HG03039 (cell line): Measurements from ENCODE around the gene CCDC60.

Source experiments
- ATAC-seq: cut with Tn5 transposase; IDR thresholded peaks from one replicate; pipeline ENCODE4 v1.9.1; 2021; ENCODE audit warnings: mild to moderate bottlenecking, moderate library complexity; ENCODE audit not compliant: unreplicated experiment

The CCDC60 gene

DNA sequence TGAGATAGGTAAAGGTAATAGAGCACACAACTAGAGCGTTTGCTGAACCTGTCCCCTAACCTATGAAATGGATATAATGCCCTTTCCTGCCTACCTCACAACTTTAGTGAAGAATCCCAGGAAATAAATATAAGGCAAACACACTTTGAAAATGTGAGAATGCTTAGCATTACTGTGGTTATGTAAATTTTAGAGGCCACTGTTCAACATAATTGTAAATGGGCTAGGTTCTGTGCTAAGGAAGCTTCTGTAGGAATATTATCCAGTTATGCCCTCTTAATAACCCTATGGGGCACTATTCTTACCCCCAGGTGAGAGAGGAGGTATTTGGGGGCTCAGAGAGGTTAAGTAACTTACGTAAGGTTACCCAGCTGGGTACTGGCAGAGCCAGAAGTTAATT is 166.5 kb downstream of the CCDC60 start:
- ATAC-seq = no peak

- no peak for ATAC-seq
These were observed 170.5 kb downstream of the CCDC60 start for GRCh38 chr12:119505001-119505400.

DNA sequence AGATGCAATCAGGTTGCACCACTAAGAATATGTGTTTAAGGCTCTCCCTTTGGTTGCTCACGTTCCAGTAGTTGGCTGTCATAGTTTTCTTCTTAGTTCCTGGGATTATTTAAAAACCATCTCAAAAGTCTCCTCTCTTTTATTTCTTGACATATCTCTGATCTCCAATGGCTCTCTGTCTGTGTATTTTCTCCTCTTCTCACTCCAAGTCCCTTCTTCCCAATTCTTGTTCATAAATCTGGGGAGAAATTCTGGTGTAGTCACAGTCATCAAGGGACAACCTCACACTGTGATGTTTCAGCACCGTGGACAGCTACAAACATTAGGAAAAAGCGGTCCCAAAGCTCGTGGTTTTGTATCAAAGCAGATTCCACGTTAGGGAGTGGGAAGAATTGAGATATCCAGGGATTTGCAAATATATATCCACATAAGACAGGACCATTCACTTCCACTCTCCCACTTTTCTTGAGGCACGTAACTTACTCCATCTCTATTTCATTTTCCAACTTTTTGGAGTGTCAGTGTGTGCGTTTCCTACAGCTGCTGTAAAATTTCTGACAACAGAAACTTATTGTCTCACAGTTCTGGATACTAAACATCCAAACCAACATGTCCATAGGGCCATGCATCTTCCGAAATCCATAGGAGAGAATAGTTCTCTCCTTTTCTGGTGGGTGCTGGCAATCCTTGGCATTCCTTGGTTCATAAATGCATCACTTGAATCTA is 178.4 kb downstream of the CCDC60 start:
- no peak for ATAC-seq

DNA sequence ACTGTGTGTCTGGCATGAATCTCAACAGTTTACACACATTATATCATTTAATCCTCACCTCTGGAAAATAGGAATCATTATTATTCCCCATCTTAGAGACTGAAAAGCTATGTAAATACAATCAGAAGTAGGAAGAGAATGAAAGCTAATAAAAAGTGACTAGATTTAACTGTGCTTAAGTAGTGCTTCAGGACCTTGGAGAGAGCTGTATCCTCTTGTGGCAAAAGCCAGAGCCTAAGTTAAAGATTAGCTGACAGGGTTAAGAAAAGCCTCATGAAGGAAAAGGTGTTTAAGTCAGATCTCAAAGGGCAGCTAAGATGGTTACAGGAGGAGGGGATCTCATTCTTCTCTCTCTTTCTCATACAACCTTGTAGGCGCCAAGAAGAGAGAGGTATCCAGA is 193.7 kb downstream of the CCDC60 start:
- ATAC-seq = no peak

DNA sequence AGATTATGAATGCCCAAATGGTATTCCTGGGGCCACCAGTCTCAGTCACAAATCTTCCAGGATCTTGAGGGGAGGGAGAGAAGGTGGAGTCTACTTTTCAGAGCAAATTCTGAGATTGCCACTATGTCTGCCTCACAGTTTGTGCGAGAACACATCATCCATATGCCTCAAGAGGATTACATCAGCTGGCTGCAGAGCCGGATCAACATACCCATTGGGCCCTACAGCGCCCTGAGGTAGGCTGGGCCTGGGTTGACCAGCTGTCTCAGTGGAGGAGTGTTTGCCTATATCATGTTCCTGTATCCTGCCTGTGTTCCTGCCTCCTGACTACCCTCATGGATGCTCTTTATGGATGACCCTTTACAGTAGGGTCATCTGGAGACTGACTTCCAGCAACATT is 205.9 kb downstream of the CCDC60 start:
- ATAC-seq = no peak

- ATAC-seq = no peak
These were observed 210.5 kb downstream of the CCDC60 start for GRCh38 chr12:119544765-119545625.

- ATAC-seq = no peak
These were observed 211.8 kb downstream of the CCDC60 start for GRCh38 chr12:119546340-119546739.

DNA sequence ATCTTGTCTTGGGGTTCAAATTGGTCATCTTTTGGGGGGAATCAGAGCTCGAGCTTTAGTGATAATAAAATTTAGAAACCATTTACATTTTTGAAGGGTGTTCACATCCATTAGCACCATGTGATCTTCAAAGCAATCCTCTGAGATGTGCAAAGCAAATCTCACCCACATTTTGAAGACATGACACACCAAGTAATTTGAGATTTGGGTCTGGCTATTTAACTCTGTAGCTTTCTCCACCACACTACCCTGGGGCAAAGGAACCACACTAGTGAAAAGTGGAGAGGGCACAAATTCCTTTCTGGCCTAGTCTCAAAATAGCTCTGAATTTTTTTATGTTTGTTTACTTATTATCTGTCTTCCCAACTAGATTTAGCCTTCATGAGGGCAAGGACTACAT is 212.5 kb downstream of the CCDC60 start:
- ATAC-seq = no peak

DNA sequence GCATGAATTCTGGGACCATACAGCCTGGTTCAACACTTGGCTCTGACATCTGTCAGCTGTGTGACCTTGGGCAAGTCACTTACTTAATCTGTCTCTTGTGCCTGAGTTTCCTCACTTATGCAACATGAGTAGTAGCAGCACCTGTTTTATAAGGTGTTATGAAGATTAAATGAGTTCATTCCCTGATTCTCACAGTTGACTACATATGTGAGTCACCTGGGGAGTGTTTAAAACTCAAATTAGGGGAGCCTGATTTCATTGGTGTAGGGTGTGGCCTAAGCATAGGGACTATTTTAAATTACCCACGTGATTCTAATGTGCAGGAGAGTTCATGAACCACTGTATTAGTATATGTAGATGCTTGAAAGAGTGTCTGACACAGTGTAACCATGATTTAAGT is 222.3 kb downstream of the CCDC60 start:
- no peak for ATAC-seq

DNA sequence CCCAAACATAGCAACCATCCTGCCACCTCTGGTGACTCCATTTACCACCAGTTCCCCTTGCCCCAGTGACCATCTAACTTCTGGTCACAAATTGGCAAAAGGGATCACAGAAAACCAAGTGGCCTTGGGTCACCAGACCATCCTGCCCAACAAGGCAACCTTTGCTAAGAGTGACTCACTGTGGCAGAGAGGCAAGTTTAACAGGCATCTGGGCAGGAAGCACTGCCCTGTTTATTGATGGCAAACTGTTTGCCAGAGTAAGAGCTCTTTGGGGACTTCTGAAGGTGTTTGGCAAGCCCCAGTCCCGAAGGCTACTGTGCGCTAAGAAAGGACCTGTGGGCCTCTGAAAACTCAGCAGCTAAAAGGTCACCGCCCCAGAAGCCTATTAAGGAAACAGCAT is 230.9 kb downstream of the CCDC60 start:
- no peak for ATAC-seq

DNA sequence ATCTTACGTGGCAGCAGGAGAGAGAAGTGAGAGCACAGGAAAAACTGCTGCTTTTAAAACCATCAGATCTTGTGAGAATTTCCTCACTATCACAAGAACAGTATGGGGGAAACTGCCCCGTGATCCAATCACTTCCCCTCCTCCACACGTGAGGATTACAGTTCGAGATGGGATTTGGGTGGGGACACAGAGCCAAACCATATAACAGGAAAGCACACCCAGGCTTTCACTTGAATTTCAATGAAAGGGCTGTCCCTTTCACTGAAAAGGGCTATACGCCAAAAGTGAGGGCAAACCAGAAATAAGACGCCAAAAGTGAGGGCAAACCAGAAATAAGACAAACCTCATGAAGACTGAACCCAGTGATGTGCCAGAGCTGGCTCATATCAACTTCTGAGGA is 236.2 kb downstream of the CCDC60 start:
- ATAC-seq = no peak

GRCh38 chr12:119573086-119573485 is 238.6 kb downstream of the CCDC60 start:
- ATAC-seq = no peak

- no peak for ATAC-seq
These were observed 239.7 kb downstream of the CCDC60 start for GRCh38 chr12:119574255-119574654.

GRCh38 chr12:119576118-119576810 is 241.7 kb downstream of the CCDC60 start:
- ATAC-seq = no peak

DNA sequence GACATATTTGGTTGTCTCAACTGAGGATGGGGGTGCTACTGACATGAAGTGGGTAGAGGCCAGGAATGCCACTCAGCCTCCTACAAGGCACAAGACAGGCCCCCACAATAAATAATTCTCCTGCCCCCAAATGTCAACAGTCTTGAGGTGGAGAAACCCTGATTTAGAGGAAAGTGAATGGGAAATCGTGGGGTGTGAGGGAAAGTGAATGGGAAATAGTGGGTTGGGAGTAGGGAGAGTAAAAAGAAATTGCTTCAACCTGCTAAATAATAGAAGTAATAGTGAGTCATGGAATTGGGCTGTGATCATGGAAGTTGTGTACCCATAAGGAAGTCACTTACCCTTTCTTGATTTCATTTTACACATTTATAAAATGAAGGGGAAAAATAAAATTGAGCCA is 242.4 kb downstream of the CCDC60 start:
- no peak for ATAC-seq

- ATAC-seq = no peak
These were observed 243.6 kb downstream of the CCDC60 start for GRCh38 chr12:119578112-119578511.

DNA sequence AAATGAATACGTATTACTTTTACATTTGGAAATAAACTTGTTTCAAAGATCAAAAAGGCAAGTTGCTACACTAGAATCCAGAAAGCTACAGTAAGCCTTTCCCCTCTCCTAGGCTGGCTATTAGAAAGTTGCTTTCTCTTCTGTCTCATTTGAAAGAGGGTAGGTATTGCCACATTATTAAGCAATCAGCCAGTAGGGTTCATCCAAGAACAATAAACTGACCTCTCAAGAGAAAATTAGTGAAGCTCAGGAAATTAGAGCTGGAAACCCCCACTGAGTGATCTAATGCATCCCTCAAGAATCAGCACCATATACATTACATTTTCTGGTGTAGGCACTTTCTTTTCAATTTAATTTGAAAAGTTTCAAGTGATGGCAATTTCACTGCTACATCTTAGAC is 254.6 kb downstream of the CCDC60 start:
- no peak for ATAC-seq

DNA sequence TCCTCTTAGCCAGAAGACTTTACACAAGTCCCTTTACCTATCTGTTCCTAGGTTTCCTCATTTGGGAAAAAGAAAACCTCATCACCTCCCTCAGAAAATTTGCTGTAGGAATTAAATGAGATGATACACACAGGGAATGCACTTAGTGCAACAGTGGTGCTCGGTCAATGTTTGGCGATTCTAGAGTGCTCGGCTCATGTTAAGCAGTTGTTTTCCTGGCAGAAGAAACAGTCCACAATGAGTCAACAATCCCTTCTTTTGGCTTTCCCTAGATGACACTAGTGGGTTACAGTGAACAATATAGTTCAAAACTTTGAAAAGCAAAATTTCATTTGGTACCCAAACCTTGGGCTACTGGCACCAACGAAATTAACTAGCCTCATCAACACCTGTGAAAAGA is 255.1 kb downstream of the CCDC60 start:
- no peak for ATAC-seq
